Keratinocyte (primary cell): ENCODE results near the gene ACSL4. TPM values are rescaled to one million over a fixed set of nuclear protein-coding genes. Genes with fewer than 3 reads are reported as not detected.

Experiments used
- DNase-seq: peaks from one replicate; pipeline ENCODE4 v3.0.0-alpha.2; 2011; ENCODE audit warnings: low read depth, missing footprints, low spot score
- FAIRE-seq: peaks from 2 replicates; lab custom pipeline; 2011; peaks lifted over from hg19 to GRCh38; lab: Jason Lieb, UNC
- H2AFZ ChIP-seq: 2 replicates; pipeline ENCODE4 v1.6.0; 2012; ENCODE audit warnings: low read length, control low read depth, inconsistent platforms; ENCODE audit not compliant: control insufficient read depth
- H3K27ac ChIP-seq: 2 replicates; pipeline ENCODE4 v1.5.1; 2011; ENCODE audit warnings: low read length; ENCODE audit not compliant: control insufficient read depth, insufficient read depth
- H3K27me3 ChIP-seq: 3 replicates; pipeline ENCODE4 v1.6.0; 2011; ENCODE audit warnings: low read length; ENCODE audit not compliant: control insufficient read depth, insufficient read depth; ENCODE audit errors: extremely low read depth
- H3K36me3 ChIP-seq, 2 experiments: 2 replicates in 1 of 2; 3 replicates in 1 of 2; pipeline ENCODE4 v1.5.1; 2011; ENCODE audit warnings: low read length in 2 of 2, mild to moderate bottlenecking in 1 of 2; ENCODE audit not compliant: control insufficient read depth in 2 of 2, insufficient read depth in 2 of 2; ENCODE audit errors: extremely low read depth in 1 of 2
- H3K4me1 ChIP-seq: 3 replicates; pipeline ENCODE4 v1.5.1; 2011; ENCODE audit warnings: low read length; ENCODE audit not compliant: control insufficient read depth, insufficient read depth; ENCODE audit errors: extremely low read depth
- H3K4me2 ChIP-seq: 3 replicates; pipeline ENCODE4 v1.6.0; 2011; ENCODE audit warnings: low read depth, low read length; ENCODE audit not compliant: control insufficient read depth, insufficient read depth; ENCODE audit errors: extremely low read depth
- H3K4me3 ChIP-seq, 3 experiments: fragments of 200-600 bp in 1 of 3; sonication (generic) in 1 of 3; 2 replicates in 2 of 3; 3 replicates in 1 of 3; pipeline ENCODE4 v1.5.1; 2011 to 2016; ENCODE audit warnings: low read length in 3 of 3, mild to moderate bottlenecking in 3 of 3, control low read depth in 2 of 3, inconsistent platforms in 1 of 3, low read depth in 1 of 3, mixed read lengths in 1 of 3, mixed run types in 1 of 3, moderate library complexity in 1 of 3; ENCODE audit not compliant: control insufficient read depth in 2 of 3, insufficient read depth in 2 of 3; ENCODE audit errors: extremely low read depth in 1 of 3
- H3K79me2 ChIP-seq: 2 replicates; pipeline ENCODE4 v1.6.0; 2012; ENCODE audit warnings: low read length; ENCODE audit not compliant: control insufficient read depth, insufficient read depth
- H3K9ac ChIP-seq: 3 replicates; pipeline ENCODE4 v1.6.0; 2011; ENCODE audit warnings: low read length; ENCODE audit not compliant: control insufficient read depth, insufficient read depth; ENCODE audit errors: extremely low read depth
- H3K9me1 ChIP-seq: 3 replicates; pipeline ENCODE4 v1.6.0; 2011; ENCODE audit warnings: low read length; ENCODE audit not compliant: control insufficient read depth, insufficient read depth; ENCODE audit errors: extremely low read depth
- H3K9me3 ChIP-seq: 2 replicates; pipeline ENCODE4 v1.5.1; 2012; ENCODE audit warnings: low read depth, low read length; ENCODE audit not compliant: control insufficient read depth
- H4K20me1 ChIP-seq: 3 replicates; pipeline ENCODE4 v1.6.0; 2011; ENCODE audit warnings: low read length; ENCODE audit not compliant: control insufficient read depth, insufficient read depth; ENCODE audit errors: extremely low read depth
- CTCF ChIP-seq, 3 experiments: IDR thresholded peaks in 1 of 3; conservative IDR thresholded peaks in 1 of 3; optimal IDR thresholded peaks in 1 of 3; 2 replicates in 2 of 3; 3 replicates in 1 of 3; pipeline versions ENCODE3 to v1.5.1; 2011; ENCODE audit warnings: low read length in 3 of 3, mild to moderate bottlenecking in 3 of 3, moderate library complexity in 2 of 3, control low read depth in 1 of 3, inconsistent platforms in 1 of 3; ENCODE audit not compliant: insufficient read depth in 2 of 3; ENCODE audit errors: extremely low read depth in 1 of 3
- EZH2 ChIP-seq: IDR thresholded peaks from one replicate; pipeline ENCODE4 v1.6.1; 2012; ENCODE audit warnings: inconsistent platforms, mild to moderate bottlenecking, low read length, moderate library complexity
- dilution Hi-C: fragments of 300-500 bp; cut with MboI; formaldehyde crosslinking; loops from one replicate; pipeline ENCODE4 v1.7.0; 2020; ENCODE audit warnings: low sequenced_read_pairs; ENCODE audit not compliant: extremely low pct_ligation_motif_present
- polyA plus RNA-seq, 5 experiments: library from polyadenylated mRNA; depleted of rRNA in 3 of 5; stranded (reverse) in 3 of 5; stranded (forward) in 1 of 5; unstranded in 1 of 5; fragments of >200 nt; gene quantifications; 1 replicate in 1 of 5; 2 replicates in 3 of 5; 3 replicates in 1 of 5; pipeline versions ENCODE4 v1.2.1 to v1.2.3, GENCODE V29; 2011 to 2012; ENCODE audit warnings: missing spikeins in 2 of 5, low read depth in 1 of 5, low replicate concordance in 1 of 5

The ACSL4 gene
- polyA plus RNA-seq, 1 donor (not counting 4 experiments of a cell fraction or from before 2014, with no cell fraction given), result 78.3 TPM

GRCh38 chrX:109710181-109710580, 22.9 kb downstream of the ACSL4 start:
- Histone ChIP-seq H3K36me3 (peaks cover 0 to 2% of the 10 kb centered on the region in 2 experiments), H3K9me3 (no peaks in the 10 kb centered on the region), H2AFZ (no peak overlapping the region), H3K4me3 (no peak overlapping the region), H3K9me1 (no peaks in the 10 kb centered on the region), H3K4me2 (no peak overlapping the region), H3K9ac (no peak overlapping the region), H3K4me1 (peaks cover 5% of the 10 kb centered on the region), H3K79me2 (peaks cover 81% of the 10 kb centered on the region), H3K27me3 (no peaks in the 10 kb centered on the region), H3K27ac (no peak overlapping the region), H4K20me1 (no peaks in the 10 kb centered on the region)
- FAIRE-seq (no peak), DNase-seq (no peak)
- dilution Hi-C loops, result no loop called here
- TF ChIP-seq CTCF (optimal IDR thresholded peaks at IDR 0.05 in 1 of 3, IDR thresholded peaks at IDR 0.05 in 1 of 3, conservative IDR thresholded peaks at IDR 0.05 in 1 of 3; ENCODE audit: extremely low read depth in 1 of 3, insufficient read depth in 2 of 3, low read length in 3 of 3) (no peak), EZH2 (no peak)

- no peaks in the 10 kb centered on the region for H3K9me3 ChIP-seq
- H3K4me2 ChIP-seq, result no peak overlapping the region
- H3K79me2 ChIP-seq, result peaks cover 91% of the 10 kb centered on the region
- no peaks in the 10 kb centered on the region for H3K27me3 ChIP-seq
- no peaks in the 10 kb centered on the region for H4K20me1 ChIP-seq
- FAIRE-seq (no peak), DNase-seq (no peak)
- TF ChIP-seq EZH2, result no peak
- no peak for TF ChIP-seq CTCF (optimal IDR thresholded peaks at IDR 0.05 in 1 of 3, IDR thresholded peaks at IDR 0.05 in 1 of 3, conservative IDR thresholded peaks at IDR 0.05 in 1 of 3; ENCODE audit: extremely low read depth in 1 of 3, insufficient read depth in 2 of 3, low read length in 3 of 3)
- H2AFZ ChIP-seq, result no peak overlapping the region
- peaks cover 5% of the 10 kb centered on the region for H3K4me1 ChIP-seq
- dilution Hi-C loops, result no loop called here
- H3K36me3 ChIP-seq, result peaks cover 0 to 2% of the 10 kb centered on the region in 2 experiments
- H3K27ac ChIP-seq, result no peak overlapping the region
- H3K9me1 ChIP-seq, result no peaks in the 10 kb centered on the region
- H3K4me3 ChIP-seq, result no peak overlapping the region
- no peak overlapping the region for H3K9ac ChIP-seq
These were observed 23.9 kb downstream of the ACSL4 start for GRCh38 chrX:109709129-109709631.
